ENCODE results near the gene RBM38.
"Not testable (repeated sequence)": the region's sequence is repeated elsewhere in the genome, so short reads cannot be mapped to it uniquely, and the experiment has no call there.

RBM38 gene

DNA sequence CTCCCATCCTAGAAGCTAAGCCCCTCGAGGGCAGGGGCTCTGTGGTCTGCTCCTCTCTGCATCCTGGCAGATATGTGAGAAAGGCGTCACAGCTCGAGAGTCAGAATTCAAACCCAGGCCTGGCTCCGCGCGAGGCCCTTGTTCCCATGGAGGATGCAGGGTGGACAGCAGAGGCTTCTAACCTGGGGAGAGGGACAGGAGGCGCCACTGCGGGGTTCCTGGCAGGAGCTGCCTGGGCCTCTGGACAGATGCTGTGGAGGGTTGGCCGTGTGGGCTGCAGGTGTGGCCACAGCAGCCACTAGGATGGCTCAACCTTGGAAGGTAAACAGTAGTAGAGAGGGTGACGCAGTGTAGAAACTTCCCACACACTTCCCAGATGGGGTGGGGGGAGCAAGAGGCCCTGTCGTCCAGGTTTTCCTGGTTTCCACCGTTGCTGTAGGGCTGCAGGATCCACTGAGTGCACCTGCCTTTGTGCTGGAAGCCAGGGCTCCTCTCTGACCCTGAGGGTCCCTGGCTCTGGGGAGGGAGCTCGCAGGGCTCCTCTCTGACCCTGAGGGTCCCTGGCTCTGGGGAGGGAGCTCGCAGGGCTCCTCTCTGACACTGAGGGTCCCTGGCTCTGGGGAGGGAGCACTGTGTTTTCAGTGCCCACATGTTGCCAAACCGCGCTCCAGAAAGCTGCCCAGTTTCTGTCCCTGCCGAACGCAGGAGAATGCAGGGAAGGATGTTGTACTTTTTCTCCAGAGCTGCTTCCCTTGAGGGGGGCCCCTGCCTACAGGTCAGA lies 14.2 kb downstream of the RBM38 start:
- no peak for DNase-seq

DNA sequence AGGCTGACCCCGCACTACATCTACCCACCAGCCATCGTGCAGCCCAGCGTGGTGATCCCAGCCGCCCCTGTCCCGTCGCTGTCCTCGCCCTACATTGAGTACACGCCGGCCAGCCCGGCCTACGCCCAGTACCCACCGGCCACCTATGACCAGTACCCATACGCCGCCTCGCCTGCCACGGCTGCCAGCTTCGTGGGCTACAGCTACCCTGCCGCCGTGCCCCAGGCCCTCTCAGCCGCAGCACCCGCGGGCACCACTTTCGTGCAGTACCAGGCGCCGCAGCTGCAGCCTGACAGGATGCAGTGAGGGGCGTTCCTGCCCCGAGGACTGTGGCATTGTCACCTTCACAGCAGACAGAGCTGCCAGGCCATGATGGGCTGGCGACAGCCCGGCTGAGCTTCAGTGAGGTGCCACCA lies 16.4 kb downstream of the RBM38 start:
- DNase-seq: no peak

DNA sequence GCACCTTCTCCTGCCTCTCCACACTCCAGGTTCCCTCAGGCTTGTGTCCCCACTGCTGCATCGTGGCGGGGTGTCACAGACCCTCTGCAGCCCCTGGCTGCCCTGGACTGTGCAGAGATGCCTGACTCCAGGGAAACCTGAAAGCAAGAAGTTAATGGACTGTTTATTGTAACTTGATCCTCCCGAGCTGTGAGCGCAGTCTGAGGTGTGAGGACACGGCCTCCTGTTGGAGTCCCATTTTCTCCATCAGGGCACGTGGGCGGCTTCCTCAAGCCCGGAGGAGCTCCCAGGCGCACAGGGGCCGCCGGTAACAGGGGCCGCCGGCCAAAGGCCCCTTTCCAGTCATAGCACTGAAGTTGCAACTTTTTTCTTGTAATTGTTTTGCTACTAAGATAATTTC lies 16.9 kb downstream of the RBM38 start:
- DNase-seq: no peak

DNA sequence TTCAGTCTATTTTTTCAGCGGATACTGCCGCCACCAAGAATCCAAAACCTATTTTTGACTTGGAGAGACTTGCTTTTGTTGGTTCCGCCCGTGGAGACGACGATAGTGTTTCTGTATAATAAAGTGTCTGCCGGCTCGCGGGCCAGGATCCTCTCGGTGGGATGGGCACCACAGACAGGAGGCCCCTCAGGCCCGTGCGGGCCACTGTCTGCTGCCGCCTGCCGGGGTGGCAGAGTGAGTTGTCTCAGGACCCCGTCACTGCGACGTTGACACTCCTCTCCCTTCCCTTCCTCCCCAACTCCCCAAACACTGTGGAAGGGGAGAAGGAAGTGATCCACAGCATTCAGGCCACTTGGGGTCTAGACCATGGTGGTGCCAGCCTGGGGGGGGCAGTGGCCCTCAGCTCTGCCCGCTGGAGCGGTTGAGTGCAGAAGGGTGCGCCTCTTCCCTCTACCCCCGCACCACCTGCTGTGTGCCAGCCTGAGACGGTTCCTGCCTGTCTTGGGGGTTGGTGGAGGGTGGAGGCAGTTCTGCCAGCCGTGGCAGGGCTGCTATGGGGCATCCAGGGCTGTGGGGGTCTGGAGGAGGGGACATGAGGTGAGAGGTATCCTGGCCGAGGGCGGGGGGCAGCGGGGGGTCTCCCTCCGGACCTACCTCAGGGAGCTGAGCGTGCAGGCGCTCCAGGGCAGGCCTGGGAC lies 17.5 kb downstream of the RBM38 start:
- DNase-seq: no peak

DNA sequence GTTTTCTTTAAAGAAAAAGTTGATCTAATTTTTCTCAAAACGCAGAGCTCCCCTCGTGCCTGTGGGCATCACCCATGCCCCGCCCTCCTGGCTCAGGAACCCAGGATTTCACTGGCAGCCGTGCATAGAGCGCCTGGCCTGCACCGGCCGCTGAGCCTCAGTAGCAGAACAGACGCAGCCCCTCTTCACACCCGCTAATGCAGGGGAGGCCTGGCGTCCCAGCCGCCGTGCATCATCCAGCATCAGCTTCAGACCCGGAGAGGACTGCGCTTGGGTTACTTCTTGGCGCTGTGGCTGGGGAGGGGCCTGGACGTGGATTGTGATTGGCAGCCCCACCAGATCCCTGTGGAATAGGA lies 18.1 kb downstream of the RBM38 start:
- DNase-seq: no peak

DNA sequence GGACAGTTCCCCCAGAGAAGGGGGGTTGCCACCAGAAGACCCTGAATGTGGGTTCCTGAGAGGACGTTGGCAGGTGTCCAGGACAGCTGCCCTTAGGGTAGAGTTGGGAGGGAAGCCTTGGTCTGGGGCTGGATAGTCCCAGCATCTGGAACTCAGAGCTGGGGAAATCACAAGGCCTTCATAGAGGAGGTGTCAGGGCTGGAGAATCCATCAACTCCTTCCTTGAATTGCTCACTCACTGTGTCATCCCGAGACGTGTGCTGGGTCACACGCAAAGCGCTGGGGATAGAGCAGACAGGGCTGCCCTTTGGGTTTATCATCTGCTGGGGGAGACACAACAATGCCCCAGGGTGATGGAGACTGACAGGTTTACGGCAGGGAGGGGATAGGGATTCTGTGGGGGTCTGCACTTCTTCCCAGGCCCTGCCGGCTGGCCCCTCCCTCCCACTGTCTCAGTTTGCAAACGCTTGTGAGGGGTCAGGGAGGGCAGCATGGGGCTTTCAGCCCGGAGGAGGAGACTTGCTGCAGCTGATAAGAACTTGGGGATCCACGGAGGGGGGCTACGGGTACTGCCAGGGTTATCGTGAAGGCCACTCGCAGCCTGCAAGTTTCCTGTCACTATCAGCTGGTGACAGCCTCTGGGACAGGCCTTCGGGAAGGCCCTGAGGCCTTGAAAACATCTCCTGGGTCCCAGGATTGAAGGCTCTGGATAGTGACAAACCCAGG lies 18.6 kb downstream of the RBM38 start:
- DNase-seq: no peak

DNA sequence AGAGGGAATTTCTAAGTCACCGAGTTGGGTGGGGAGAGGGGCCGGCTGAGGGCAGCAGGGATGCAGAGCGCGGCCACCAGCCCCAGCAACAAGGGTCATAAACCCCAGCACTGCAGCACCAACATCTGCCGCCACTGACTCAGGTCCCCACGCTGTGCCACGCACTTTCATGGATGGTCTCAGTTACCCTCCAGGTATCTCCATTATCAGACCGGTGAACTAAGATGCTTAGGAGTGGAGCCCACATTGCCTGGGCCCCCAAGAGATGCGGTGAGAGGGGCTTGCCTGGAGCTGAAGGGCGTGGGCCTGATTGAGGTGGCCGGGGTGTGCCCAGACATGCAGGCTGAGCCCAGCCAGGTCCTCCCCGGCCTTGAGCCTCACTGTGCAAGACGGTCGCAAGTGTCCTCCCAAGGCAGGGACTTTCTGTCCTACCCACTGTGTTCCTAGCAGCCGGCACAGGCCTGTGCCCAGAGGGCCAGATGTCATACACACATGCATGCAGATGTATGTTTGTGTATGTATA lies 19.3 kb downstream of the RBM38 start:
- no peak for DNase-seq

DNA sequence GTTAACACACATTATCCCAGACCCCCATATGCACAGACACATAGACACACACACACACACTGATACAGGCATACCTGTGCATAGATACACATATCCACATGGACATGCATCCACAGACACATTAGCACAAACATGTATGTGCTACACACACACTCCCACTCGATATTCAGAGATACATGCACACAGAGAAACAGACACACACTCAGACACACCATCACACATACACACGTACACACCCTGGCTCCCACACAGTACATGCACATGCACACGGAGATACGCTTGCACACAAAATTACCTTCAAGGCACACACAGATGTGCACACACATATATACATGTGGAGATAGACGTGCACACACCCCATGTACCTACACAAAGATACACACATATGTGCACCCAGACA lies 19.7 kb downstream of the RBM38 start:
- no peak for DNase-seq

DNA sequence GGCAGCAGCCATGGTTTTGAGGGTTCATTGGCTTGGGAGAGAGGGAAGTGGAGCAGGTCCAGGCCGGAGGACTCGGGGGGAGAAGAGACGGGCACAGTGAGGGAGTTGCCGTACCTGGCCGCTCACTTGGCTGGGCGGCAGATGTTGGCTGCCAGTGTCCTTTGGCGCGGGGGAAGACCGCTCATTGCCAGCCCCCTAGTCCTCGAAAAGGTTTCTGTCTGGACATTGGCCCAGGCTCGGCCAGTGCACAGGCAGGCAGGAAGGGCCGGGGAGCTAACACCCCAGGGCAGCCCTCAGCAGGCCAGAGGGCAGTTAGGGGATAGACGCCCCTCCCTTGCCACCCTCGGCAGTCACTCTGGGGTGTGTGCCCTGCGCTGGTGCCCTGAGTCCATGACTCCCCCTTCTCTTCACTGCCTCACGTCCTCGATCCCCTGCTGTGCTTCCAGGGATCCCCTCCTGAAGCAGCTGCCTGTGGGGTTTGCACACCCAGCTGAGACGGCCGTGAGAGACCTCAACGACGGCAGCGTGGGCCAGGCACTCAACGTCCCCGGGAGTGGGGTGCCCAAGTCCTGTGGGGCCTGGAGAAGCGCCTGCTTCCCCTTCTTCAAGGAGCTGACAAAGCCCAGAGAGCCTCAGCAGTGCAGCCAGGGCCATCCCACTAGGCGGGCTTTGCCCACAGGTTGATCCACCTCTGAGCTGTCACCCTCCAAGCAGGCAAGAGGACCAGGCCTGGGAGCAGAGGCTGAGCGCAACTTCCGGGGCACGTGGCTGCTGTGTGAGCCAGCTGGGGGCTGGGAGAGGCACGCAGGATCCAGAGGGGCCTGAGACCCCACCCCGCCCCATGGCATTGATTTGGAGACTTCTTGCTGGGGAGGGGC lies 20.4 kb downstream of the RBM38 start:
- no peak for DNase-seq

DNA sequence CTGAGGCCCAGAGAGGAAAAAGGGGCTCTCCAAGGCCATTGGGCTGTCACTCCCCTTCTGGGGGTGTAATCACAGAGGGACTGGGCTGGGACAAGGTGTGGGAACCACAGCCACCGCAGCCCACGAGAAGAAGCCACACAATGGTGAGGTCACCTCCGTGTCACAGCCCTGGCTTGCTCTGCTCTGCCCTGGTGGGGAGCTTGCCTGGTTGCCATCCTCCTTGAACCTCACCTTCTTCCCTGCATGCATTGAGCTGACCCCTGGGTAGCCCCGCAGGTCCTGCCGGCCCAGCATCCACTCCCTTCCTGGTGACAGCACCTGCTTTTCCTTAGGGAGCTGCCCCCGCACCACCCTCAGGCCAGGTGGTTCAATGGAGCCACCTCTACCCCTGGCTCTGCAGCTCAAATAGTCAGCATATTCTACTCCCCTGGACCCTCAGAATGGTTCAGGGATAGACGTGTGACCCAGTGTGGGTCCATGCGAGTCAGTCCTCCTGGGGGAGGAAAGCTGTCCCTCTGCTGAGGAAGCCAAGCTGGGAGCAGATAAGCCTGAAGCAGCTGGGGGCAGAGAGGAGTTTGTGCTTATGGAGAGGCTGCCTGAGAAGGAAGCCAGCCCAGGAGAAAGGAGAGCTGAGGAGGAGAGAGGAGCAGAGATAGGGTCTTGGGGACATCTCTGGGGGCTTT lies 21.3 kb downstream of the RBM38 start:
- no peak for DNase-seq

DNA sequence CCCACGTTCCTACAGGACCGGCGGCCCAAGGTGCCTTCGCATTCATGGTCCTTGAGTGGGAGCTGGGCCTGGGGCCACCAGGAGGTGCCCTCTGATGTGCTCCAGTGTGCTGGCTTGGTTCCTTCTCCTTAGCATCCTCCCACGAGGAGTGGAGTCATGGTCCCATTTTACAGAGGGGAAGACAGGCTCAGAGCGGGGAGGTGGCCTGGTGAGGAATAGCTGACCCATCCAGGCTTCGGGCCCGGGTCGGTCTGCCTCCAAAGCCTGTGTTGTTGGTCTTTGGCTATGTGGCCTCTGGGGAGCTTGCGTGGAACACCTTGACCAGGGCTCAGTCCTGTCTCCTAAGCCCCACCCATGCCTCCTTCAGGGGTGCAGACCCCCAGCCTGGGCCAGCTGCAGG lies 22.8 kb downstream of the RBM38 start:
- no peak for DNase-seq

DNA sequence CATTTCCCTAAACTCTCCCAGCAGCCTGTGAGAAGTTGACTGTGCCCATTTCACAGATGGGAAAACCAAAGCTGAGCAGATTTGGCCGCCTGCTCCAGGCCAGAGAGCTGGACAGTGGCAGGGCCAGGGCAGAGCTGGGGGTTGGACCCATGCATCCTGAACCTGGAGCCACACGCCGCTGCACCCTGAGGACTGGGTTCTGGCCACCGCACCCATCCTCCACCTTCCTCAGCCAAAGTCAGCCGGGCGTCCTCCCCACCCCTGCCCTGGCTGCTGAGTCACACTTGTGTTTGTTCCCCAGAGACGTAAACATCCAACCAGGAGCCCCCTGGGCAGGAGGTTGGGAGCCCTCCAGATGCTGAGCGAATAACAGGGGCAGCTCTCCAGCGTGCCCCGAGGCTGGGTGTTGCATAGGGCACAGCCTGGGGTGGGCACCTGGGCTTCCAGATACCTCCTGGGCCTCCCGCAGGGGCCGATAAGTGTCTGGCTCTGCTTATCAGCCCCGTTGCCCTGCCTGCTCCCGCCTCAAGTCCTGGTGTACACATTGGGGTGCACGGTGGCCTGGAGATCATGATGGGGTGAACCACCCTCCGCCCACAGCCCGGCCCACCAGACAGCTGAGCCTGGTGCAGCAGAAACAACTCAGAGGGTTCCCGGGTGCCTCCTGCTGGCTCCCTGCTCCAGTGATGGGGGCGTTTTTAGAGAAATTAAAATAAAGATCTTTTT lies 23.8 kb downstream of the RBM38 start:
- no peak for DNase-seq

DNA sequence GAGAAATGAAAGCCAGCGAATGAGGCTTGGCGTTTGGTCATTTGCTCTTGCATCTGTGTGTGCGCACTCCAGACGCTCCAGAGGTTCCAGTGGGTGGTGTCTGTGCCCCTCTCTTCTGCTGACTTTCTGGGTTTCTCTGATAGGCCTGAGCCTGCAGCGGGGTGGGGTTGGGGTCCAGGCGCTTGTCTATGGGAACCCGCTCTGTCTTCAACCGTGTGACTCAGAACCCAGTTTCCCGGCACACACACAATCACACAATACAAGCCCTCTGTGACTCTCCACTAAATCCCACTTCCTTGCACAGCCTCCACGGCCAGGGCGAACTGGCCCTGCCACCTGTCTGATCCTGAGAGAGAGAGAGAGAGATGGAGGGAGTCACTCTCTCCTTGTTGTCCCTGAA lies 24.6 kb downstream of the RBM38 start:
- DNase-seq: no peak

DNA sequence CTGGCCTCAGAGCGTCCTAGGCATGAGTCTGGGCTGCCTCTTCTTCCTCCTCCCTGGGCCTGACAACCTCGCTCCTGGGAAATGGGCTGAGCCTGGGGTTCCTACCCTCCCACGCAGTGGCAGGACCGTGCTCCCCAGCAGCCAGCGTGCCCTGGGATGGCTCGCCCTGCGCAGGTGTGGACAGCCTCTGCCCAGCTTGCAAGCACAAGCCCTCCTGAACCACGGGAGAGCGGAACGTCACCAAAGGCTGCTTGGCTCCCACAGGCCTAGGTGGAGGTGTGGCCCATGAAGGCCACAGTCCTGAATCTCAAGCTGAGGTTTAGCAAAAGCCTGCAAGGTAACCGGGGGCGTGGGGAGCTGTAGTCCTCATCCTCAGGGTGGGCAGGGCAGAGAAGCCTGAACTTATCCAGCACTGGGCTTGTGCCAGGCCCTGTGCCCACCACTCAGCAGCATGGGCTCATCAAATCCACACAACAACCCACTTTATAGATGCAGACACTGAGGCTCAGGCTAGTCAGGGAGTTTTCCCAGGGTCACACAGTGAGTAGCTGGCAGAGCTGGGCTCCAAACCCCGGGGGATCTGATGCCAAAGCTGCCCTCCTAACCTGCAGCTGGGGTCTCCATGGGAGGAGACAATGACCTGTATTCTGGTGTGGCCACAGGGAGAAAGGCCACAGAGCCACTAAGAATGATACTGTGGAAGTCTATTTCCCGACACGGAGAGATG lies 25.3 kb downstream of the RBM38 start:
- DNase-seq: no peak

DNA sequence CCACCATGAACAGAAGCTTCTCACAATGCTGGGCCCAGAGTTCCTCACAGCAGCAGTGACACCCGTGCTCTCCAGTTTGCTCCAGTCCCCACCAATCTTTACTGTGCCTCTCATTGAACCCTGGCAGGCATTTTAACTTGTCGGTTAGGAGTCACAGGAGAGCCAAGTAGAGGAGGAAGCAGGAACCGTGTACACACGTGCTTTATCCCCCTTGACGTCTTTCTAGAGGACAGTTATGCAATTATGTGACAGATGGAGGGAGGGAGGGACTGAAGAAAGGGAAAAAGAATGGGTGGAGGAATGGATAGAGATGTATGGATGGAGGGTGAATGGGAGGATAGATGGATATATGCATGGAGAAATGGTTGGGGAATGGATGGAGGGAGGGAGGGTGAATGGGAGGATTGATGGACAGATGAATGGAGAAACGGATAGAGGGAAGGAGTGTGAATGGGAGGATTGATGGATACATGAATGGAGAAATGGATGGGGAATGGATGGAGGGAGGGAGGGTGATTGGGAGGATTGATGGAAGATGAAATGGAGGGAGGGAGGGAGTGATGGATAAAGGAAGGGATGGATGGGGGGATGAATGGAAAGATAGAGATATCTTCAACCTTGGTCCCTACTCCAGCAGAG lies 26.0 kb downstream of the RBM38 start:
- DNase-seq: no peak

DNA sequence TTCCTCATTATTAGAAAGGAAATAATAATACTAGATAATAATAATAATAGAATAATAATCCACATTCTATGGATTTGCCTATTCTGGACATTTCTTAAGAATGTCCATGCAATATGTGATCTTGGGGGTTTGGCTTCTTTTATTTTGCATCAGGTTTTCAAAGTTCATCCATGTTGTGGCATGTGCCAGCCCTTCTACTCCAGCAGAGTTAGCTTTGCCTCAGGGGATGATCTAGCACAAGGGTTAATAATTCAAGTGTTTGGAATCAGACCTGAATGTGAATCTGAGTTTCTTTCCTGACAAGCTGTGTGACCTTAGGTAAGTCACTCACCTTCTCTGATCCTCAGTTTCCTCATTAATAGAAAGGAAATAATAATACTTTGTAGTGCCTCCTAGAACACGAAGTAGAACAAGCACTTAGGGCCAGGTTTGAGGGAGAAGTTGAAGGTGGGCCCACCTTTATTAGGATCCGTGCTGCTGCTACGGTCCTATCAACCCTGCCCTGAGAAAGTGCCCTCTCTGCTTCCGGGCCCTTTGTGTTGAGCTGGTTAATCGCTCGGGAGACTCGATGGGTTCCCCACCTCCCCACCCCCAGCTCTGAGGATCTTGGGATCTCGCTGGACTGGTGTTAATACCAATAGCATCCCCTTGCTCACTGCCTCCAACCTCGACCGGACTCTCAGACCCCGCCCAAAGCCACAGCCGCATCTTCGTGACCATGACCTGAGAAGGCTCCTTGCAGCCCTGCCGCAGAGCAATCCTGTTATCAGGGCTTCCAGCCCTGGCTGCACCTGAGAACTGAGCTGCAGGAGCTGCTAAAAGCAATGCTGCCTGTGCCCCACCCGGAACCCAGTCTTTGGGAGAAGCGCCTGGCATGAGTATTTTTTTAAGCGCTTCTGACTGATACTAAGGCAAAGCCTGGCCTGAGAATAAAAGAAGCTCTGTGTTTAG lies 26.9 kb downstream of the RBM38 start:
- no peak for DNase-seq

DNA sequence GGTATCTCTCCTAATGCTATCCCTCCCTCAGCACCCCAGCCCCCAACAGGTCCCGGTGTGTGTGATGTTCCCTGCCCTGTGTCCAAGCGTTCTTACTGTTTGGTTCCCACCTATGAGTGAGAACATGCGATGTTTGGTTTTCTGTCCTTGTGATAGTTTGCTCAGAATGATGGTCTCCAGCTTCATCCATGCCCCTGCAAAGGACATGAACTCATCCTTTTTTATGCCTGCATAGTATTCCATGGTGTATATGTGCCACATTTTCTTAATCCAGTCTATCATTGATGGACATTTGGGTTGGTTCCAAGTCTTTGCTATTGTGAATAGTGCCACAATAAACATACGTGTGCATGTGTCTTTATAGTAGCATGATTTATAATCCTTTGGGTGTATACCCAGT lies 28.3 kb downstream of the RBM38 start:
- DNase-seq: not testable (repeated sequence)

DNA sequence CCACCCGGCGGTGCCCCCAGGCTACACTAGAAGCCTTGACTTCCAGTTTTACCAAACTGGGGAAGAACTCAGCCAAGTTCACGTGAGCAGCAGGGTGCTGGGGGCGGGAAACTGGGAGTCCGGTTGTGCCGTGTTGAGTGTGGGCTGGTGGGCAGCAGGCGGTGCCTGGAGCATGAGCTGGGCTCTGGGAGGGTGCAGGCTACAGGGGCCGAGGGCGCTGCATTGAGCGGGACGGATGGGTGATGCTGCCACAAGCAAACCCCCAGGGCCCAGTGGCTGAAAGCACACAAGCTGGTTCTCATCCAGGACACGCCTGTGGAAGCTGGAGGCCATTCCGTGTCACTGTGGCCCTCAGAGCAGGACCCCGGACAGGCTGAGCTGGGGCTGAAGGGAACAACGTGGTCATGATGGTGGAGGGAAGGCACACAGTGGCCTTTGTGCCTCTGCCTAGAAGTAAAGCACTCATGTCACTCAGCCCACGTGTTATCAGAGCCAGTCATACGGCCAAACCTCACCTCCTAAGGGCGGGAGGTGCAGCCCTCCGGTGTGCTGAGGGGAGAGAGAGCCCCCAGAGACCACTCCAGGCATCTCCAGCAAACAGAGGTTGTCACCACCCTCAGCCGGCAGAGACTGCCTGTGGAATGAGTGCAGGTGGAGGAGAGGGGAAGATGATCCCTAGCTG lies 29.5 kb downstream of the RBM38 start:
- DNase-seq: no peak

Measured in right forelimb (tissue), 1 donor.